GM20000 (cell line): ENCODE measurements around the gene FAM107A.

Experiments used
- DNase-seq: peaks from one replicate; pipeline ENCODE4 v3.0.0; 2012; ENCODE audit warnings: low spot score
- CTCF ChIP-seq: IDR thresholded peaks from 2 replicates; pipeline ENCODE4 v1.5.1; 2012; ENCODE audit warnings: mild to moderate bottlenecking, control low read depth; ENCODE audit errors: extremely low read depth, missing control alignments

The FAM107A gene

GRCh38 chr3:58521336-58521670, 55.9 kb downstream of the FAM107A start:
- TF ChIP-seq CTCF, result no peak
- no peak for DNase-seq

- no peak for DNase-seq
- TF ChIP-seq CTCF, result no peak
These were observed 56.5 kb downstream of the FAM107A start for GRCh38 chr3:58520403-58521335.

- no peak for DNase-seq
- no peak for TF ChIP-seq CTCF
These were observed 57.4 kb downstream of the FAM107A start for GRCh38 chr3:58519668-58520402.

- no peak for TF ChIP-seq CTCF
- no peak for DNase-seq
These were observed 58.9 kb downstream of the FAM107A start for GRCh38 chr3:58518291-58518789.

GRCh38 chr3:58514405-58514804, 62.8 kb downstream of the FAM107A start:
- no peak for DNase-seq

More at GRCh38 chr3:58514405-58514804, 62.8 kb downstream of the FAM107A start:
- TF ChIP-seq CTCF, result no peak
